HT-29 (cell line): Measurements from ENCODE around the gene GPATCH8. TPM values are rescaled to one million over a fixed set of nuclear protein-coding genes. Genes with fewer than 3 reads are reported as not detected.
A peak's percentile ranks its signal among the peaks of the same experiment; 100 is the strongest.
"Not testable (repeated sequence)": the region's sequence is repeated elsewhere in the genome, so short reads cannot be mapped to it uniquely, and the experiment has no call there.

ENCODE experiments used
- DNase-seq: peaks from one replicate; pipeline ENCODE4 v3.0.0-alpha.2; 2015; ENCODE audit warnings: low spot score
- total RNA-seq: library from RNA; depleted of rRNA; stranded (reverse); fragments of >200 nt; shearing (Covaris generic); gene quantifications from 2 replicates; pipeline ENCODE4 v1.2.3, GENCODE V29; 2014; rRNA removed

GPATCH8 gene
- 13.1 and 13.9 TPM in 2 replicates for total RNA-seq

- DNase-seq, result peak; percentile 91
Observed at GRCh38 chr17:44503147-44504029, at the start of gene GPATCH8. TSS of gene GPATCH8 (minus strand) at chr17:44503406. CDS start at chr17:44503370, 36 bp downstream.

GRCh38 chr17:44552361-44552760 is 49.2 kb upstream of the GPATCH8 start:
- DNase-seq, result no peak

GRCh38 chr17:44549686-44550085 is 46.5 kb upstream of the GPATCH8 start:
- DNase-seq, result no peak

DNA sequence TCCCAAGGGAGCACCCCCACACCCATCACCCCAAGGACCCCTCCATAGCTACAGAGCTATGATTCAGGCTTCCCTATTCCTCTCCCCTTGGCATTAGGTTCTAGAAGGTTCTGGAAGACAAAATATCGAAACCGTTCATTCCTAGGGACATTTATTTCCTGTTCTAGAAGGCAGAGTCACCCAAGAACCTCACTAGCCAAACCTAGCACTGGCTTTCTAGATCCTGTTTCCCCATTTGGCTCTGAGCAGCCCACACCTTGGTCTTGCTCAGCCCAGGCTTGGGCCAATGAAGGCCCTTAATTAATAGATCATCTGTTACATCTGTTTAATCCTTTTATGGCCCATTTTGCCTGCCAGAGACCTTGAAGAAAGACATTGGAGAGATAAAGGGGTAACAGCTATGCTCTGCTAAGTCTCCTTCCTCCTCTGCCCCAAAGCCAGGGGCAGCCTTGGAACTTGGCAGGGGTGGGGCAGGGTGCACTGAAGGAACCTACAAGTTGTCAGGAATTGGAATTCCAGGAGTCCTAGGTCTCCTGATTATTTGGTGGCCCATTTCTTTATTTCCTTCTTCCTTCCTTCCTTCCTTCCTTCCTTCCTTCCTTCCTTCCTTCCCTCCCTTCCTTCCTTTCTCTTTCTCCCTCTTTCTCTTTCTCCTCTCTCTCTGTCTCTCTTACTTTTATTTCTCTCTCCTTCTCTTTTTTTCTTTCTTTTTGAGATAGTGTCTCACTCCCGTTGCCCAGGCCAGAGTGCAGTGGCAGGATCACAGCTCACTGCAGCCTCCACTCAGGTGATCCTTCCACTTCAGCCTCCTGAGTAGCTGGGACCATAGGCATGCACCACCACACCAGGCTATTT is 45.4 kb upstream of the GPATCH8 start:
- no peak for DNase-seq

DNA sequence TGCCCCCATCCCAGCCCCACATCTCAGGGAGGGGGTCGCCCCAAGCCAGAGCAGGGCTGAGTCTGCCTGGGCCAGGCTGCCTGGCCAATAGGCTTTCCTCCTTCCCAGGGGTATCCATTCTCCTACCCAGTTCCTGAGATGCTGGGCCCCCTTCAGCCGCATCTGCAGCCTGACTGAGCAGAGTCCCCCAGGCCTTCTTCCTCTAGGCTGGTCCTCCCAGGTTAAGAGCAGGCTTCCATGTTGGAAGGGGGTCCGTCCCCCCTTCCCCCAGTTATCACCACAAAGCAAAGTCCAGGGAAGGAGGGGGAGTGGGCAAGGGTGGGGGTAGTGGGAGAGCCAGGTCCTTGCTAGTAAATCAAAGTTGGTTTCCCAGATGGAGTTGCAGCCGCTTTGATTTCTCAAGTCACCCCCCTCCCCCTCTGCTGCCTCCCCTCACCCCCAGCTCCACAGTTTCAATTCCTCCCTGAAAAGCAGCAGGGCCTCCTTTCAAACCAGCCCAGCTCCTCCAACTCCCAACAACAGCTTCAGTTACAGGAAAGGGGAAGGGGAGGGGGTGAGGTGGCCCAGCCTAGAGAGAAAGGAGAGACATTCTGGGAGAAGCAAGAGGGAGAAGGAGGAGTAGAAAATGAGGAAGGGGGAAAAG is 44.5 kb upstream of the GPATCH8 start:
- no peak for DNase-seq

GRCh38 chr17:44546671-44547606 is 43.7 kb upstream of the GPATCH8 start:
- DNase-seq, result no peak

- no peak for DNase-seq
Observed at GRCh38 chr17:44543905-44544523, 40.8 kb upstream of the GPATCH8 start.

- no peak for DNase-seq
Observed at GRCh38 chr17:44543213-44543904, 40.2 kb upstream of the GPATCH8 start.

DNA sequence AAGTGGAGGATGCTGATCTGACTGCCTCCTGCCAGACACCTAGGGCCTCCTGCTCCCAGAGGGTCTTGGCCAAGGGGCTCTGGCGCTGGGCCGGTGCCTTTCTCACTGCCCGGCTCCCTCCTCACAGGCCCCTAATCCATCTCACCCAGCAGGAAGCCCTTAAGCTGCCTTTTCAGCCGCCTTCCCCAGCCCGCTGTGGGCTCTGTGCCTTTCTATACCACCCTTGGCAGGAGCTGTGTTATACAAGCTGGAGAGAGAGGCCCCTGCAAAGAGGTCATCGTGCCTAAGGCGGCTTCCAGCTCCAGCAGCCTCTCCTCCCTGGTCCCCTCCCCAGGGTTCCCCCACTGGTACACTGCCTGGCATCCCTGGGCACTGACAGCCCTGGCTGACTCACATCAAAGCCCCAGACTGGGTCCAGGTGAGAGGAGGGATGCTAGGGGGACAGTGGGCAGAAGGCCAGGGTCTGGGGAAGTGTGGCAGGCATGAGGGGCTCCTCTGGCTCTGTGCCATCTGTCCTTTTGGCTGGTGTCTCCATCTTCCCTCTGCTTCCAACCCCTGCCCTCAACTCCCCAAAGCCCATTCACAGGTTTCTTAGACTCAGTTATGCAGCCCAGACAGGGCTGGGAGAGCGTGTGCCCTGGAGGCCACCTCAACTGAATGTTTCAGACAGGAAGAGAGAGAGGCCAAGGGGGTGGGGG is 38.8 kb upstream of the GPATCH8 start:
- DNase-seq, result no peak

- no peak for DNase-seq
Observed at GRCh38 chr17:44540246-44541084, 37.3 kb upstream of the GPATCH8 start.

DNA sequence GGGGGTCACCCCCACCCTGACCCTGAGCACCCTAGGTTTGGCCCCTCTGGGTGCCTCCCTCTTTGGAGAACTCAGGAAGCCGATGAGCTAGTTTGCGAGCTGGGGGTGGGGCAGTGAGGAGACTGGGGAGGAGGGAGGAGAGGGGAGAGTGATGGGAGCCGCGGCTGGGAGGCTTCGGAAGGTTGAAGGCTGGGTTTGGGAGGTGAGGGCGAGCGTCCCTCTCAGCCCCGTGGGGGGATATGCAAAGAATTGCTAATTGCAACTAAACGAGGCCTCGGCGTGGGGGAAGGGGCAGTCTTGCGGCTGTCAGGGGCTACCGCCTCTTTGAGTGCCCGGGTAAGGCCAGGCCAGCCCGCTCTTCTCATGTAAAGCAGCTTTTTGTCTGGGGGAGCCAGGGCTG is 36.5 kb upstream of the GPATCH8 start:
- DNase-seq, result no peak

GRCh38 chr17:44537922-44538321 is 34.7 kb upstream of the GPATCH8 start:
- not testable (repeated sequence) for DNase-seq

- no peak for DNase-seq
Observed at GRCh38 chr17:44536090-44536953, 33.1 kb upstream of the GPATCH8 start.

DNA sequence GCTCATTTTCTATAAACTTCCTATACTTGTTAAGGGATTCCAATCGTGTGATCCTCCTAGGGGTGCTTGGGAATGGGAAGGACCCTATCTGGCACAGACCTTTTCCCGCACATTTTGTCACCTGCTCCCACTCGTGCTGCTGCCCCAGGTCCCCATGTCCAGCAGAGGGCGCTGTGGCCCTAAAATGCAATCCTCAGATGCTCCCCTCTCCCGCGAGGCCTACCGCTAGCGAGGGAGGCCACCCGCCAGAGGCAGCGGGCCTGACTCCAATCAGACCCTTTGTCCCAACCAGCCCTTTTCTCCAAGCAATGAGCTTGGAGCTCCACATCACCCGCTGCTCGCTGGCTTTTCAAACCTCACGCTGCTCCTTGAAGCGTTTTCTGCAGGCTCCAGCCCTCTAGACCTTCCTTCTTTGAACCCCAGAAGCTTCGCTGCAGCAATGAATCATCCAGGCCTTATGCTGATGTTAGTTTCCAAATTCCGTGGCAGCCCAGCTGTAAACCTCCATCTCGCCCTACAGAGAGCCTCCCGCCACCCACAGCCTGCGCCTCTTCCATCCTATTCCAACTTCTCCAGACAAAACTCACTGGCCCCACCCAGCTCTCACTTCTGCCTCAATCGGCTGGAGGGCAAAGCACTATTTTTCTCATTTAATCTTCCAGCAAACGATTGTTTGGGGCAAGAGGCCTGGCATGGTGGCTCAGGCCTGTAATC is 30.5 kb upstream of the GPATCH8 start:
- DNase-seq, result peak; percentile 86

DNA sequence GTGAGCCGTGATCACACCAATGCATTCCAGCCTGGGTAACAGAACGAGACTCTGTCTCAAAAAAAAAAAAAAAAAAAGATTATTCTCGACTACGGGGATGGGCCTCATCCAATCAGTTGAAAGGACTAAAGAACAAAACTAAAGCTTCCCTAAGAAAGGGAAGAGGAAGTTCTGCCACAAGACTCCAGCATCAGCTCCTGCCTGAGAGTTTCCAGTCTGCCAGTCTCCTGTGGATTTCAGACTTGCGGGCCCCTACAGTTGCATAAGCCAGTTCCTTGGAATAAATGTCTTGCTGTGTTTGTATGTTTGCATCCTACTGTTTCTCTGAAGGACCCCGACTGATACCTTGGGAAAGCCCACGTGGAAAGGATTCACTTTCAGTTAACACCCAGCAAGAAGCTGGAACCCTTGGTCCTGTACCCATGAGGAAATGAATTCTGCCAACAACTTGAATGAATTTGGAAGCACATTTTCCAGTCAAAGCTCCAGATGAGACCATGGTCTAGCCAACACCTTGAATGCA is 27.8 kb upstream of the GPATCH8 start:
- DNase-seq, result no peak

GRCh38 chr17:44529864-44530263 is 26.7 kb upstream of the GPATCH8 start:
- no peak for DNase-seq
